Measurements from ENCODE around the gene KCNH8. TPM values are rescaled to one million over a fixed set of nuclear protein-coding genes. Genes with fewer than 3 reads are reported as not detected.

The KCNH8 gene
- total RNA-seq, 1 experiment from 2014 or later, result 0.12 TPM

DNA sequence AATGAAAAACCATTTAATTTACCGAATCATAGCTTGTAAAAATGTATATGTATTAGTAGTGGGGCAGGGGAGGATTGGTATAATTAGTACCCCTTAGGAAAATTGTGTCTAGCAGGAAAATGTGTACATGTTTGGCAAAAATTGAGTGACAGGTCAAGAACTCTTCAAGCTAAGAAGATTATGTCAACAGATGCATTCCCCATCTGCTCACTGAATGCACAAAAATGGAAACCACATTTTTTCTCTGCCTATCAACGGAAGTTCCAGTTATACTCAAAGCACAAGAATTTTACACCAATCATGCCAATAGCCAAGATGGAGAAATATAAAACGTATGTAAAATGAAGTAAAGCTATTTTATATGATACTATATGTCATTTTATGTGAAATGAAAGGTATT is 377.8 kb downstream of the KCNH8 start:
- Histone ChIP-seq H3K4me2 (ENCODE audit: low read length) (no peak overlapping the region), H3K27me3 (ENCODE audit: insufficient read depth, low read length) (no peaks in the 10 kb centered on the region), H3K4me1 (ENCODE audit: control insufficient read depth in 1 of 2, insufficient read depth in 2 of 2, low read length in 2 of 2) (no peaks in the 10 kb centered on the region), H3K79me2 (ENCODE audit: insufficient read depth, low read length) (no peaks in the 10 kb centered on the region), H3K9me2 (ENCODE audit: insufficient read depth) (no peaks in the 10 kb centered on the region), H3K27ac (ENCODE audit: low read depth, low read length) (no peak overlapping the region), H2AFZ (ENCODE audit: low read depth, low read length, poor library complexity, severe bottlenecking) (no peak overlapping the region), H3K36me3 (ENCODE audit: control insufficient read depth in 1 of 2, insufficient read depth in 2 of 2, low read length in 2 of 2) (no peaks in the 10 kb centered on the region), H3K9me3 (ENCODE audit: control insufficient read depth in 1 of 2, insufficient read depth in 1 of 2, low read depth in 1 of 2, low read length in 2 of 2) (no peaks in the 10 kb centered on the region; a peak in 1 of 4 replicates), H3K9ac (ENCODE audit: low read length) (no peak overlapping the region), H3K4me3 (replicated peaks in 1 of 2; ENCODE audit: low read depth in 1 of 2, low read length in 2 of 2) (no peak overlapping the region), H4K20me1 (ENCODE audit: insufficient read depth) (no peaks in the 10 kb centered on the region)
- ChIA-PET RAD21 (ENCODE audit: low non-redundant PET in 1 of 2, low total read pairs in 2 of 2, uncharacterized antibody in 2 of 2, unreplicated experiment in 2 of 2) (no interaction called here), POLR2A (no interaction called here), CTCF (no interaction called here)
- DNase-seq (ENCODE audit: low read depth, low spot score) (no peak), ATAC-seq (no peak)
- TF ChIP-seq TCF7L2 (IDR thresholded peaks at IDR 0.05; ENCODE audit: borderline replicate concordance, extremely low read depth, insufficient read depth, insufficient read length) (no peak), SIN3A (IDR thresholded peaks at IDR 0.05; ENCODE audit: low read depth) (no peak), EZH2 (IDR thresholded peaks at IDR 0.05) (no peak)
- intact Hi-C loops (cut with micrococcal nuclease), result no loop called here
- no TSS peak for BruUV-seq (replicated peaks)

DNA sequence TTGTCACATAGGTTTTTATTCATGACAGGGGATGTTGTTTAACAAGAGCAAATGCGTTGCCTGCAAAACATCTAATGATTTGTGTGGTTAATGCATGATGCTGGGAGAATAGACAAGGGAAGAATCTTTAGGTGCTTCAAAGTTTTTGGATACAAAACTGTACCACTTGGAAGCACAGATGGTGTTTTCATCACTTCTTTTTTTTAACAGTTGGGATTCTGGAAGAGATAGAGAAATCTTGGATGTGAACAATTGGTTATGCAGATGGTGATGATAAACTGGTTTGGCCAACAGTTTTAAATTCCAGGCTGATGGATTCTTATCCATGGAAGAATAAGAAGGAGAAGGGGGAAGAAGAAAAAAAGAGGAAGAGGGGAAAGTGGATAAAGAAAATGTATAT is 379.4 kb downstream of the KCNH8 start:
- no peaks in the 10 kb centered on the region for H3K36me3 ChIP-seq (ENCODE audit: control insufficient read depth in 1 of 2, insufficient read depth in 2 of 2, low read length in 2 of 2)
- BruUV-seq (replicated peaks), result no TSS peak
- H3K27ac ChIP-seq (ENCODE audit: low read depth, low read length), result no peak overlapping the region
- H3K79me2 ChIP-seq (ENCODE audit: insufficient read depth, low read length), result no peaks in the 10 kb centered on the region
- ChIA-PET RAD21 (ENCODE audit: low non-redundant PET in 1 of 2, low total read pairs in 2 of 2, uncharacterized antibody in 2 of 2, unreplicated experiment in 2 of 2) (no interaction called here), CTCF (no interaction called here), POLR2A (no interaction called here)
- no peaks in the 10 kb centered on the region for H3K4me1 ChIP-seq (ENCODE audit: control insufficient read depth in 1 of 2, insufficient read depth in 2 of 2, low read length in 2 of 2)
- no peak for DNase-seq (ENCODE audit: low read depth, low spot score)
- no peak for ATAC-seq
- H2AFZ ChIP-seq (ENCODE audit: low read depth, low read length, poor library complexity, severe bottlenecking), result no peak overlapping the region
- no peak overlapping the region for H3K9ac ChIP-seq (ENCODE audit: low read length)
- no peaks in the 10 kb centered on the region; a peak in 1 of 4 replicates for H3K9me3 ChIP-seq (ENCODE audit: control insufficient read depth in 1 of 2, insufficient read depth in 1 of 2, low read depth in 1 of 2, low read length in 2 of 2)
- H3K4me2 ChIP-seq (ENCODE audit: low read length), result no peak overlapping the region
- H3K27me3 ChIP-seq (ENCODE audit: insufficient read depth, low read length), result no peaks in the 10 kb centered on the region
- intact Hi-C loops (cut with micrococcal nuclease), result no loop called here
- no peaks in the 10 kb centered on the region for H4K20me1 ChIP-seq (ENCODE audit: insufficient read depth)
- no peak overlapping the region for H3K4me3 ChIP-seq (replicated peaks in 1 of 2; ENCODE audit: low read depth in 1 of 2, low read length in 2 of 2)
- no peaks in the 10 kb centered on the region for H3K9me2 ChIP-seq (ENCODE audit: insufficient read depth)
- TF ChIP-seq, protein P1, sequence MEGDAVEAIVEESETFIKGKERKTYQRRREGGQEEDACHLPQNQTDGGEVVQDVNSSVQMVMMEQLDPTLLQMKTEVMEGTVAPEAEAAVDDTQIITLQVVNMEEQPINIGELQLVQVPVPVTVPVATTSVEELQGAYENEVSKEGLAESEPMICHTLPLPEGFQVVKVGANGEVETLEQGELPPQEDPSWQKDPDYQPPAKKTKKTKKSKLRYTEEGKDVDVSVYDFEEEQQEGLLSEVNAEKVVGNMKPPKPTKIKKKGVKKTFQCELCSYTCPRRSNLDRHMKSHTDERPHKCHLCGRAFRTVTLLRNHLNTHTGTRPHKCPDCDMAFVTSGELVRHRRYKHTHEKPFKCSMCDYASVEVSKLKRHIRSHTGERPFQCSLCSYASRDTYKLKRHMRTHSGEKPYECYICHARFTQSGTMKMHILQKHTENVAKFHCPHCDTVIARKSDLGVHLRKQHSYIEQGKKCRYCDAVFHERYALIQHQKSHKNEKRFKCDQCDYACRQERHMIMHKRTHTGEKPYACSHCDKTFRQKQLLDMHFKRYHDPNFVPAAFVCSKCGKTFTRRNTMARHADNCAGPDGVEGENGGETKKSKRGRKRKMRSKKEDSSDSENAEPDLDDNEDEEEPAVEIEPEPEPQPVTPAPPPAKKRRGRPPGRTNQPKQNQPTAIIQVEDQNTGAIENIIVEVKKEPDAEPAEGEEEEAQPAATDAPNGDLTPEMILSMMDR (IDR thresholded peaks at IDR 0.05 in 2 of 3, conservative IDR thresholded peaks at IDR 0.05 in 1 of 3; ENCODE audit: borderline replicate concordance in 1 of 3, insufficient read depth in 1 of 3, low read depth in 2 of 3, low read length in 2 of 3), result no peak
- TF ChIP-seq ZFX (IDR thresholded peaks at IDR 0.05) (no peak), RAD21 (IDR thresholded peaks at IDR 0.05; ENCODE audit: low read depth) (no peak), CEBPB (IDR thresholded peaks at IDR 0.05; ENCODE audit: low read depth) (no peak), FOSL1 (IDR thresholded peaks at IDR 0.05; ENCODE audit: low read depth) (no peak), SIN3A (IDR thresholded peaks at IDR 0.05; ENCODE audit: low read depth) (no peak), EZH2 (IDR thresholded peaks at IDR 0.05) (no peak), EZH2phosphoT487 (IDR thresholded peaks at IDR 0.05; ENCODE audit: borderline replicate concordance) (no peak), ELF1 (IDR thresholded peaks at IDR 0.05; ENCODE audit: borderline replicate concordance, low read depth) (no peak), JUND (IDR thresholded peaks at IDR 0.05) (no peak)
- TF ChIP-seq, protein P2, sequence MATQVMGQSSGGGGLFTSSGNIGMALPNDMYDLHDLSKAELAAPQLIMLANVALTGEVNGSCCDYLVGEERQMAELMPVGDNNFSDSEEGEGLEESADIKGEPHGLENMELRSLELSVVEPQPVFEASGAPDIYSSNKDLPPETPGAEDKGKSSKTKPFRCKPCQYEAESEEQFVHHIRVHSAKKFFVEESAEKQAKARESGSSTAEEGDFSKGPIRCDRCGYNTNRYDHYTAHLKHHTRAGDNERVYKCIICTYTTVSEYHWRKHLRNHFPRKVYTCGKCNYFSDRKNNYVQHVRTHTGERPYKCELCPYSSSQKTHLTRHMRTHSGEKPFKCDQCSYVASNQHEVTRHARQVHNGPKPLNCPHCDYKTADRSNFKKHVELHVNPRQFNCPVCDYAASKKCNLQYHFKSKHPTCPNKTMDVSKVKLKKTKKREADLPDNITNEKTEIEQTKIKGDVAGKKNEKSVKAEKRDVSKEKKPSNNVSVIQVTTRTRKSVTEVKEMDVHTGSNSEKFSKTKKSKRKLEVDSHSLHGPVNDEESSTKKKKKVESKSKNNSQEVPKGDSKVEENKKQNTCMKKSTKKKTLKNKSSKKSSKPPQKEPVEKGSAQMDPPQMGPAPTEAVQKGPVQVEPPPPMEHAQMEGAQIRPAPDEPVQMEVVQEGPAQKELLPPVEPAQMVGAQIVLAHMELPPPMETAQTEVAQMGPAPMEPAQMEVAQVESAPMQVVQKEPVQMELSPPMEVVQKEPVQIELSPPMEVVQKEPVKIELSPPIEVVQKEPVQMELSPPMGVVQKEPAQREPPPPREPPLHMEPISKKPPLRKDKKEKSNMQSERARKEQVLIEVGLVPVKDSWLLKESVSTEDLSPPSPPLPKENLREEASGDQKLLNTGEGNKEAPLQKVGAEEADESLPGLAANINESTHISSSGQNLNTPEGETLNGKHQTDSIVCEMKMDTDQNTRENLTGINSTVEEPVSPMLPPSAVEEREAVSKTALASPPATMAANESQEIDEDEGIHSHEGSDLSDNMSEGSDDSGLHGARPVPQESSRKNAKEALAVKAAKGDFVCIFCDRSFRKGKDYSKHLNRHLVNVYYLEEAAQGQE (IDR thresholded peaks at IDR 0.05; ENCODE audit: low read depth), result no peak
- TF ChIP-seq, protein P3, sequence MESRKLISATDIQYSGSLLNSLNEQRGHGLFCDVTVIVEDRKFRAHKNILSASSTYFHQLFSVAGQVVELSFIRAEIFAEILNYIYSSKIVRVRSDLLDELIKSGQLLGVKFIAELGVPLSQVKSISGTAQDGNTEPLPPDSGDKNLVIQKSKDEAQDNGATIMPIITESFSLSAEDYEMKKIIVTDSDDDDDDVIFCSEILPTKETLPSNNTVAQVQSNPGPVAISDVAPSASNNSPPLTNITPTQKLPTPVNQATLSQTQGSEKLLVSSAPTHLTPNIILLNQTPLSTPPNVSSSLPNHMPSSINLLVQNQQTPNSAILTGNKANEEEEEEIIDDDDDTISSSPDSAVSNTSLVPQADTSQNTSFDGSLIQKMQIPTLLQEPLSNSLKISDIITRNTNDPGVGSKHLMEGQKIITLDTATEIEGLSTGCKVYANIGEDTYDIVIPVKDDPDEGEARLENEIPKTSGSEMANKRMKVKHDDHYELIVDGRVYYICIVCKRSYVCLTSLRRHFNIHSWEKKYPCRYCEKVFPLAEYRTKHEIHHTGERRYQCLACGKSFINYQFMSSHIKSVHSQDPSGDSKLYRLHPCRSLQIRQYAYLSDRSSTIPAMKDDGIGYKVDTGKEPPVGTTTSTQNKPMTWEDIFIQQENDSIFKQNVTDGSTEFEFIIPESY (IDR thresholded peaks at IDR 0.05; ENCODE audit: extremely low read depth, insufficient replicate concordance, low read length), result no peak
- TF ChIP-seq, protein P4, sequence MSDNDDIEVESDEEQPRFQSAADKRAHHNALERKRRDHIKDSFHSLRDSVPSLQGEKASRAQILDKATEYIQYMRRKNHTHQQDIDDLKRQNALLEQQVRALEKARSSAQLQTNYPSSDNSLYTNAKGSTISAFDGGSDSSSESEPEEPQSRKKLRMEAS (IDR thresholded peaks at IDR 0.05), result no peak

Measured in HCT116 (cell line).